HG03060 (cell line): ENCODE data around the gene TYMP.

ENCODE experiments used
- ATAC-seq: cut with Tn5 transposase; IDR thresholded peaks from one replicate; pipeline ENCODE4 v1.9.1; 2021; ENCODE audit warnings: low read depth, moderate number of reproducible peaks; ENCODE audit not compliant: unreplicated experiment

The TYMP gene

DNA sequence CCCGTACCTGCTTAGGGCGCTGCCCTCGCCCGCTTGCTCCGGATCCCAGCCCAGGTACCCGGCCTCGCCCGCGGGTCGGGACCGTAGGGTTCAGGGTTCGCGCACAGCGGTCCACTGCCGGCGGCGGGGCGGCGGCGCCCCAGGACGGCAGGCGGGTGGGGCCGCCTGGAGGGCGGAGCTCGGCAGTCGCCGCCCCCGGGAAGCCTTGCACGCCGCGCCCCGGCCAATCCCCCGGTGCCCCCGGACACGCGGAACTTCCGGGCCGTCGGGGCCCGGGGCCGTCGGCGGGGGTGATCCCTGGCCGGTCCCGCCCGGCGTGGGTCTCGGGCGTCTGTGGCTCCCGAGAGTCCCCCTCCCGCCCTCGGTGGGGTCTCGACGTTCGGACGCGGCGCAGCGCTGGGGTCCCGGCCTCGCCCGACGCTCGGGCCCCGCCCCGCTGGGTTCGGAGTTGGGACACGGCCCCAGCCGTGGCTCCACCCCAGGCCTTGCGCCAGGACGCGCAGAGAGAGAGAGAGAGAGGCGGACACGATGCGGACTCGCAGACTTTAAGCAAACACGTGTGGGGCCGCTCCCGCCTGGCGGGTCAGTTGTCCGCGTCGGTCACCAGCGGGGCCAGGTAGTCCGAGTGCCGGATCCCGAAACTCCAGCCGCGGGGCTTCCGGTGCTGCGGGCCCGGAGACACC is at the start of gene TYMP:
TYMP (minus strand) TSS at position 116 of the 683 bp plus-strand sequence. CDS start 303 bp downstream, outside the sequence.
- ATAC-seq = no peak

DNA sequence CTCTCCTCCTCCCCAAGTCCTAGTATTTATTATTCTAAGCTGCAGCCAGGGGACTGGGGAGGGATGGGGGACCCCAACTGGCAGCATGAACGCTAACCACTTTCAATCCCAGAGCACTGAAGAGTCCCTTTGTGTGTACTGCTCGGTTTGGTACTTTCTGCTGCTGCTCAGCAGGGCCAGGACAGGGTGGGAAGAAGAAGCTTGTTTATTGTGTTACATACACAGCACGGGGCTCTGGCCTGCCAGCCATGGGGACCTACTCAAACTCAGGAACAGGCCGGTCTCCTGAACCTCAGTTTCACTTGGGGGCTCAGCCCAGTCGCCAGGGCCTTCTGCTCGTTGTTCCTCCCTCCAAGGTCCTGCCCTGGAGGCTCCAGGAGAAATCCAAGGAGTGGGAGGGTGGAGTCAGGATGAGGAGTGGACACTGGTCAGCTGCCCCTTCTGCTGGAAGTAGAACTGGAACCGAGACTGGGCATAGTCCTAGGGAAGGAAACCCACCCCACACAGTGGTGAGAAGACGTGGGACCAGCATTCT is 49.0 kb upstream of the TYMP start:
- no peak for ATAC-seq

DNA sequence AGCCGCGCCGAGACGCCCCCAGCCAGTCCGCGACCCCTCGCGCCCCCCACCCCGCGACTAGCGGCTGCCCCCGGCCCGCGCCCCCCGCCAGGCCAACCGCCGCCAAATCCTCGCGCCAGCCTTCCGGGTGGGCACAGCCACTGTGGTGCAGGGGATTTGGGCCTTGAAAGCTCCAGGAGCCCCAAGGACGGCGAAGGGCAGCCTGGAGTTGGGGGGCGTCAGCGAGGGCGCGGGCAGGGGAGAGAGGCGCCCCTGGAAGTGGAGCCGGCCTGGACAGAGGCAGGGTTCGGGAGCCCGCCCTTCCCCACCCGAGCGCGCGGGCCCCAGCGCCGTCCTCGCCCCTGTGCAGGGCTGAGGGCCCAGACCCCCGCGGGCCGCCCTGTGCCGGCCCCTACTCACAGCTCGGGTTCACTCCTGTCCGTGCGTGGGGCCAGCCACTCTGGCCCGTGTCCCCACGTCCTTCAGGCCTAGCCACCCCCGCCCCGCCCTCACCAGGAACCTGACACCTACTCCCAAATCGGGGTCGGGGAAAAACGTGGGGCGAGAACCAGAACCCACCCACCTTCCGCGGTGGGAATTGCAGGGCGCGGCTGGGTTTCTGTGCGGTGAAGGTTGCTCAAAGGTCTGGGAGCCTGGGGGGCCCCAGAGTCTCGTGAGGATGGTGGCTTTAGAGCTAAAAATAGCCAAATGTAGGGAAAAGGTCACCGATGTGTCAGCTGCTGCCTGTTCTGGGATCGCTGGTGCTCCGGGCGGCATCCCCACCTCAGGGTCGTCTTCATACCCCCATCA is 48.4 kb upstream of the TYMP start, which contains the start of gene CPT1B:
CPT1B (minus strand) TSS at position 441 of the 789 bp plus-strand sequence. CDS start 512 bp downstream, outside the sequence.
- ATAC-seq = no peak

GRCh38 chr22:50577697-50577986 is 47.8 kb upstream of the TYMP start:
- ATAC-seq = no peak

GRCh38 chr22:50576806-50577696 is 47.2 kb upstream of the TYMP start:
- ATAC-seq = no peak

GRCh38 chr22:50576070-50576469 is 46.3 kb upstream of the TYMP start:
- no peak for ATAC-seq

- no peak for ATAC-seq
Observed at GRCh38 chr22:50575426-50575941, 45.7 kb upstream of the TYMP start.

DNA sequence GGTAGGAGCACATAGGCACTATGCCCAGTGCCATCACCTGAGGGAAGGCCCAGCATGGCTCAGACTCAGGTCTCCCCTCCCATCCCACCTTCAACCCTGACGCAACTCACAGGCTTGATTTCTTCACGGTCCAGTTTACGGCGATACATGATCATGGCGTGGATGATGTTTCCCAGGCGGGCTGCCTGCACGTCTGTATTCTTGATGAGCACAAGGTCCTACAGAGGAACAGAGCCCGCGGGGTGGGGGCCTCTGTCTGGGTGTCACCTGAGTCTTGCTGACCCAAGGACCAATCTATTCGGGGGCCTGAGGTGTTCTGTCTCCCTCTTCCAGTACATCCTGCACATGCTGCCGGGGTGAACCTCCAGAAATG is 44.6 kb upstream of the TYMP start:
- no peak for ATAC-seq

- ATAC-seq = no peak
Observed at GRCh38 chr22:50573491-50574382, 43.9 kb upstream of the TYMP start.

- ATAC-seq = no peak
Observed at GRCh38 chr22:50572965-50573364, 43.2 kb upstream of the TYMP start.

DNA sequence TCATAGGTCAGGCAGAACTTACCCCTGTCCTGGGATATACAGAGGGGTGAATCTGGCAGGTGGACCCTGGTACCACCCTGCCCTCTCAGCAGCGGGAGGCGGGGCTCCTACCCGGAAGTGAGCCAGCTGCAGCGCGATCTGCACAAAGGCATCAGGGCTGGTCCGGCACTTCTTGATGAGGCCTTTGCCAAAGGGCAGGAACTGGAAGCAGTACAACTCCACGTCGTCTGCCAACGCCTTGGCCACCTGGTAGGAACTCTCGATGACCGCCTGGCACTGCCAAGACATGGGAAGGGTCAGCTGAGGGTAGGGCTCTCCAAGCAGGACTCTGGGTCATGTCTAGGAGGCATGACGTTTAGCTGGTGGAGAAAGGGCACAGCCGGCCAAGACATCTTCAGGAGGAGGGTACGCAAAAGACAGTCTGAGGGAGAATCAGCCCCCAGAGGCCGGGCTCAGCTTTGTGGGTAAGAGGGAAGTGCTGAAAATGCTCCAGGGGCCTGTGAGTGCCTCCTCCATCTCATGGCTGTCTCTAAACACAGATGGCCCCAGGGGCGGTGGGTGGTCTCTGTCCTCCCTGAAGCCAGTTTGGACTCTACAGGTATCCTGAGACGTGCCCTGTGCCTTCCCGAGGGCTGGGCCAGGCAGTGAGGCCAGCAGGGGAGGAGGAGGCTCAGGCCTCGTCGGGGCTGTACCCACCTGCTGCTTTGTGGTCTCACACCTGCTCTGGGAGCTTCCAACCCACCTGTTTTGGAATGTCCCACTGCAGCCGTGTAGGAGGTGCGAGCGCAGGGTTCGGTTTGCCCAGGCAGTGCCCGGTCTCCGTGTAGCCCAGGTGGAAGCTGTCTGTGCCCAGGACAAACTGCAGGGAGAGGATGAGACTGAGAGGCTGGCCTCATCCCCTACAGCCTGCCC is 41.7 kb upstream of the TYMP start:
- no peak for ATAC-seq

DNA sequence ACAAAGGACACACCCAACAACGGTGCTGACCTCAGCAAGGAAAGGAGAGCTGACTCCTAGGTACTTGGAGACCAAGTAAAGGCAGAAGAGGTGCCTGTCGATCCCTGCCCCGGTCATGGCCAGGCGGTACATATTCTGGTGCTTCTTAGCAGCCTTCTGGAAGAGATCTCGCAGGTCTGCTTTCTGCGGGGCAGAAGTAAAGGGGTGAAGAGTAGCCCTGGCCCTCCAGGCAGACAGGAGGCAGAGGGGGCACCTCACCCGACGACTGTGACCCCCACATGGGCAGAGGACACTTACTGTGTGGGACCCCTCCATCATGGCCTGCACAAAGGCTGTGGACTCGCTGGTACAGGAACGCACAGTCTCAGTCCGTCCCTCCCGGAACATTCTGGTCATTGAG is 41.0 kb upstream of the TYMP start:
- no peak for ATAC-seq

GRCh38 chr22:50569896-50570535 is 40.2 kb upstream of the TYMP start:
- no peak for ATAC-seq

GRCh38 chr22:50569041-50569459 is 39.2 kb upstream of the TYMP start:
- ATAC-seq = no peak

DNA sequence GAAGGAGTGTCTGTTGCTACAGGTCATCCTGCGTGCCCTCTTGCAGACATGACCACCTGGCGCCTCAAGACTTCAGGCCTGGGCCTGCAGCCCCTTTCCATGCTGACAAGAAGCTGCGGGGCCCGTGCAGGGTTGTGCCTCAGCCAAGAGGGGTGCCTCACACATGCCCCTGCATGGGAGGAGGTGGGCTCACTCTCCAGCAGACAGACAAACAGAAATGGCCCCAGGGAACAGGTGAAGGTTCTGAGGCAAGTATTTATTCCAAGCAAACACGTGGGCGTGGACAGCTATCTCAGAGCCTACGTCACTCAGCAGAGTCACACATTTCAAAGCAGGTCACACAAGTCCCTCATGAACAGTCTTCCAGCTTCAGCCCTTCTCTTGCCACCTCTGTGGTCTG is 38.8 kb upstream of the TYMP start:
- no peak for ATAC-seq

- no peak for ATAC-seq
Observed at GRCh38 chr22:50567721-50568252, 38.0 kb upstream of the TYMP start.

DNA sequence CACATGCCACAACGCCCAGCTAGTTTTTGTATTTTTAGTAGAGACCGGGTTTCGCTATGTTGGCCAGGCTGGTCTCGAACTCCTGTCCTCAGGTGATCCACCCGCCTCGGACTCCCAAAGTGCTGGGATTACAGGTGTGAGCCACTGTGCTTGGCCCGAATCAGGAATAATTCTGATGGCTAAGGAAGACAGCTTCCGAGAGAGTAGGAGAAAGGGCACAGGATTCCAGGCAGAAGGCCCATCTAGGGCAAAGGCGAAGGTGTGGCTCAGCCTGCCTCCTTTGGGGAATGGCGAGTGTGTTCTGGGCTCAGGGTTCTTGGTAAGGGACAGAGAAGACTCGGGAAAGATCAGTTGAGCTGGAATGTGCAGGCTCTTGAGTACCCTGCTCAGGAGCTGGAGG is 34.5 kb upstream of the TYMP start:
- ATAC-seq = no peak
